A673 (cell line): Measurements from ENCODE around the gene INPP5E. TPM values are rescaled to one million over a fixed set of nuclear protein-coding genes. Genes with fewer than 3 reads are reported as not detected.

Source experiments
- BruUV-seq: library from RNA; stranded (reverse); fragments of 400-500 nt; replicated peaks from 2 replicates; lab custom pipeline; 2021; lab: Mats Ljungman, UMichigan
- CTCF ChIA-PET: fragments of 300-600 bp; sonication (Branson Sonifier 250); formaldehyde crosslinking; loops from one replicate; lab custom pipeline; 2022; ENCODE audit warnings: antibody characterized with exemption; lab: Charles Lee
- POLR2A ChIA-PET: fragments of 300-600 bp; sonication (Branson Sonifier 250); formaldehyde crosslinking; loops from one replicate; lab custom pipeline; 2022; ENCODE audit warnings: antibody characterized with exemption; ENCODE audit not compliant: low non-redundant PET; lab: Charles Lee
- DNase-seq: peaks from one replicate; pipeline ENCODE4 v3.0.0-alpha.2; 2015; ENCODE audit warnings: low spot score
- H3K27ac ChIP-seq: fragments of 200-600 bp; sonication (generic); 2 replicates; pipeline ENCODE4 v1.5.1; 2016; ENCODE audit warnings: mixed run types, low read depth, mild to moderate bottlenecking, mixed read lengths, antibody characterized with exemption, low read length; ENCODE audit not compliant: poor library complexity, severe bottlenecking
- H3K27me3 ChIP-seq: fragments of 200-600 bp; sonication (generic); replicated peaks from 2 replicates; pipeline ENCODE4 v1.6.1; 2017; ENCODE audit warnings: mixed run types, low read depth, mild to moderate bottlenecking, mixed read lengths, antibody characterized with exemption, low read length; ENCODE audit not compliant: insufficient read depth, poor library complexity
- H3K36me3 ChIP-seq: fragments of 200-600 bp; sonication (generic); 2 replicates; pipeline ENCODE4 v1.6.1; 2016; ENCODE audit warnings: mixed run types, mild to moderate bottlenecking, mixed read lengths, antibody characterized with exemption, low read length; ENCODE audit not compliant: insufficient read depth, poor library complexity, severe bottlenecking
- H3K4me1 ChIP-seq: fragments of 200-600 bp; sonication (generic); 2 replicates; pipeline ENCODE4 v1.6.1; 2017; ENCODE audit warnings: mixed run types, mild to moderate bottlenecking, mixed read lengths, antibody characterized with exemption, low read length; ENCODE audit not compliant: insufficient read depth, poor library complexity, severe bottlenecking
- H3K4me3 ChIP-seq: fragments of 200-600 bp; sonication (generic); 2 replicates; pipeline ENCODE4 v1.5.1; 2016; ENCODE audit warnings: low read depth, mixed run types, mild to moderate bottlenecking, mixed read lengths, low read length; ENCODE audit not compliant: poor library complexity, severe bottlenecking
- H3K9me3 ChIP-seq: fragments of 200-600 bp; sonication (generic); 2 replicates; pipeline ENCODE4 v1.6.1; 2016; ENCODE audit warnings: mixed run types, low read depth, mild to moderate bottlenecking, mixed read lengths, antibody characterized with exemption, low read length; ENCODE audit not compliant: poor library complexity, severe bottlenecking
- CTCF ChIP-seq: fragments of 300-800, 200-600 bp; sonication (generic); conservative IDR thresholded peaks from 2 replicates; pipeline ENCODE4 v1.5.1; 2017; ENCODE audit warnings: low read depth, mild to moderate bottlenecking, antibody characterized with exemption, low read length, moderate library complexity, mixed read lengths
- EZH2 ChIP-seq: fragments of 200-600 bp; sonication (generic); IDR thresholded peaks from 2 replicates; pipeline ENCODE4 v1.6.1; 2017; ENCODE audit warnings: borderline replicate concordance, low read depth, mild to moderate bottlenecking, mixed read lengths, antibody characterized with exemption, low read length; ENCODE audit not compliant: poor library complexity, severe bottlenecking
- intact Hi-C: fragments of 100-400 bp; cut with micrococcal nuclease; formaldehyde crosslinking; loops from one replicate; pipeline ENCODE4 v1.10.0; 2022; ENCODE audit not compliant: unreplicated experiment
- total RNA-seq: library from RNA; stranded (reverse); gene quantifications from 2 replicates; pipeline ENCODE4 v1.2.3, GENCODE V29; 2021

Gene INPP5E
- total RNA-seq, 1 experiment from 2014 or later = 26.2 TPM

GRCh38 chr9:136460772-136461325 lies 21.2 kb upstream of the INPP5E start:
- no peak overlapping the region for H3K4me3 ChIP-seq
- TF ChIP-seq CTCF (no peak), EZH2 (no peak)
- no peaks in the 10 kb centered on the region for H3K4me1 ChIP-seq
- H3K27me3 ChIP-seq = no peaks in the 10 kb centered on the region
- CTCF ChIA-PET = no interaction called here
- DNase-seq = no peak
- H3K9me3 ChIP-seq = no peaks in the 10 kb centered on the region
- H3K36me3 ChIP-seq = peaks cover 82% of the 10 kb centered on the region
- BruUV-seq = no TSS peak
- H3K27ac ChIP-seq = no peak overlapping the region
- POLR2A ChIA-PET = no interaction called here
- intact Hi-C loops = no loop called here

- Histone ChIP-seq H3K4me3 (no peak overlapping the region), H3K36me3 (peaks cover 82% of the 10 kb centered on the region), H3K9me3 (no peaks in the 10 kb centered on the region), H3K27ac (no peak overlapping the region), H3K4me1 (no peaks in the 10 kb centered on the region), H3K27me3 (no peaks in the 10 kb centered on the region)
- BruUV-seq = no TSS peak
- ChIA-PET POLR2A (no interaction called here), CTCF (no interaction called here)
- TF ChIP-seq EZH2 (no peak), CTCF (no peak)
- intact Hi-C loops = no loop called here
- no peak for DNase-seq
Measured at GRCh38 chr9:136459425-136459824, 19.8 kb upstream of the INPP5E start.

GRCh38 chr9:136457326-136457725 lies 17.7 kb upstream of the INPP5E start:
- ChIA-PET CTCF (no interaction called here), POLR2A (no interaction called here)
- H3K4me3 ChIP-seq = no peak overlapping the region
- no peak overlapping the region for H3K27ac ChIP-seq
- H3K4me1 ChIP-seq = no peaks in the 10 kb centered on the region
- intact Hi-C loops = no loop called here
- H3K9me3 ChIP-seq = no peaks in the 10 kb centered on the region
- peaks cover 73% of the 10 kb centered on the region for H3K36me3 ChIP-seq
- TF ChIP-seq CTCF (no peak), EZH2 (no peak)
- BruUV-seq = no TSS peak
- no peaks in the 10 kb centered on the region for H3K27me3 ChIP-seq
- no peak for DNase-seq
